ENCODE results near the gene TTC38.

Gene TTC38

DNA sequence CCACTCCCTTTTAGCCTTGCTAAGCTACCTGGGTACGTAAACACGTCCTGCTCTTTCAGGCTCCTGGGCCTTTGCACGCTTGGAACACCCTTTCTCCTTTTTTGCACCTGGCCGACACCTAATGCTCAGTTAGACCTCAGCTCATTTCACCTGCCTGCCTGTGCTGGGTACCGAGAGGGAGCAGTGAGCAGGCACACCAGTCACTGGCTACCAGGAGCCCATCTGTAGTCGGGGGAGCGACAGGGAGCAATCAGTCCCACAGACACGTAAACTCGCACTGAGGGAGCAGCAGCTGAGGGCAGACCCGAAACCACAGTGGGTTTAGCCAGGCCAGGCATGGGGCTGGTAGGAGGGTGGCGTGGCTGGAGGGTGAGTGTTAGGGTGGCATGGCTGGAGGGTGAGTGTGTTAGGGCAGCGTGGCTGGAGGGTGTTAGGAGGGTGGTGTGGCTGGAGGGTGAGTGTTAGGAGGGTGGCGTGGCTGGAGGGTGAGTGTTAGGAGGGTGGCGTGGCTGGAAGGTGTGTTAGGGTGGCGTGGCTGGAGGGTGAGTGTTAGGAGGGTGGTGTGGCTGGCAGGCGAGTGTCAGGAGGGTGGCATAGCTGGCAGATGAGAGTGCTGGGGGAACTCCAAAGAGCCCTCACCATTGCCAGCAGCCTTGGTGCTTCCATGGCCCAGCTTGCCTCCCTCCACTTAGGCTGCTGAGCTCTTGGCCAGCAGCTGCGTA lies 22.5 kb downstream of the TTC38 start:
- in situ Hi-C loops (cut with HindIII; ENCODE audit: low pct_ligation_motif_present, low pct_unique_long_range_greater_than_20kb, low sequenced_read_pairs): no loop called here
- no peak for DNase-seq

GRCh38 chr22:46290843-46291785 lies 23.3 kb downstream of the TTC38 start:
- no peak for DNase-seq
- in situ Hi-C loops (cut with HindIII; ENCODE audit: low pct_ligation_motif_present, low pct_unique_long_range_greater_than_20kb, low sequenced_read_pairs): no loop called here

GRCh38 chr22:46292173-46292572 lies 24.4 kb downstream of the TTC38 start:
- no peak for DNase-seq
- in situ Hi-C loops (cut with HindIII; ENCODE audit: low pct_ligation_motif_present, low pct_unique_long_range_greater_than_20kb, low sequenced_read_pairs): no loop called here

DNA sequence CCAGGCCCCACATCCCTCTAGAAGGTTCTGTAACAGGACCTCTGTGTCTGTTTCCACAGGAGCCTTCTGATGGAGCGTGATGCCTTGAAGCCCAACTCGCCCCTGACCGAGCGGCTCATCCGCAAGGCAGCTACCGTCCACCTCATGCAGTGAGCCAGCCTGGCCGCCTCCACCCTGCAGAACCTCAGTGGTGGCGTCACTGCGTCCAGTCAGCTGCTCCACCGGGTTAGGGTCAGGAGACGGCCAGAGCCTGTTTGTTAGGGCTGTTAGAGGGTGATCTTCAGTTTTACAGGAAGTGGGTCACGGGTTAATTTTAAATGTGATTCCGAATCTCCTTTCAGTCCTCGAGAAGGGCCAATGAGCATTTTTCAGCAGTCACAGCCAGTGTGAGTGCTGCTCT lies 24.9 kb downstream of the TTC38 start:
- in situ Hi-C loops (cut with HindIII; ENCODE audit: low pct_ligation_motif_present, low pct_unique_long_range_greater_than_20kb, low sequenced_read_pairs): no loop called here
- DNase-seq: no peak

DNA sequence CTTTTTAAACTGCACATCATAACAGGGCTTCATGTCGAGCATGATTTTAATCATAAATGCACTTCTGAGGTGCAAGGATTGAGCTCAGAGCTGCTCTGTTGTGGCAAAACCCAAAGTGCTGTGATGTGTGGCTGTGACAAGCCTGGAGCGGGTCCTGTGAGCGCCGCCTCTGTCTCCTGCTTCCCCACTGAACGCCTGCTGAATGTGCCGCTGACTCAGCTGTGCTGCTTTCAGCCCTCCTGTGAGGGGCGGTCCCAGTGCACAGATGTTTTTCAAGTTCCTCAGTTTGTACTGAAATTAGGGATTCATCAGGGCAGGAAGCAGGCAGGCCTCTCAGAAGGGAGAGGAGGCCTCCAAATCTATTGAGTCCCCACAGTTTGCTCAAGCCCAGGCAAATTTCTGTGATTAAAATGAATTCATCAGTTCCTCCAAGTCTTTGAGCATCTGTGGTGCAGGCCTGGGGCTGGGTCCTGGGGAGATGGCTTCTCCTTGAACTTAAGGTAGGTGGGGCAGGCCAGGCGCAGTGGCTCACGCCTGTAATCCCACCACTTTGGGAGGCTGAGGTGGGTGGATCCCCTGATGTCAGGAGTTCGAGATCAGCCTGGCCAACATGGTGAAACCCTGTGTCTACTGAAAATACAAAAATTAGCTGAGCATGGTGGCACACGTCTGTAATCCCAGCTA lies 25.9 kb downstream of the TTC38 start:
- DNase-seq: no peak
- in situ Hi-C loops (cut with HindIII; ENCODE audit: low pct_ligation_motif_present, low pct_unique_long_range_greater_than_20kb, low sequenced_read_pairs): no loop called here

DNA sequence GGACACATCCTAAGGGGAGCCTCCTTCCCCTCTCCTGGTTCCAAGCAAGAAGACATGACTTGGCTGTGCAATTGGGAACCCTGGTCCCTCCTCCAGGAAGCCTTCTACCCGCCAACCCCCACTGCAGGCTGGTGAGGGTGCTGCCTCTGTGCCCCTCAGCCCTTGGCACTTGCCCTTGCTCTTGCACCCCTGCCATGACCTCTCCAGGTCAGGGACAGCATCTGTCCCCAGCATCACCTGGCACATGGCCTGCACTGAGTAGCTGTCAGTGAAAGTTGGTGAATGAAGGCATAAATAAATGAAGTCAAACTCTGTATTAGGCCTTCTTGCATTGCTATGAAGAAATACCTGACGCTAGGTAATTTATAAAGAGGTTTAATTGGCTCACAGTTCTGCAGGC lies 27.0 kb downstream of the TTC38 start:
- DNase-seq: no peak
- in situ Hi-C loops (cut with HindIII; ENCODE audit: low pct_ligation_motif_present, low pct_unique_long_range_greater_than_20kb, low sequenced_read_pairs): no loop called here

DNA sequence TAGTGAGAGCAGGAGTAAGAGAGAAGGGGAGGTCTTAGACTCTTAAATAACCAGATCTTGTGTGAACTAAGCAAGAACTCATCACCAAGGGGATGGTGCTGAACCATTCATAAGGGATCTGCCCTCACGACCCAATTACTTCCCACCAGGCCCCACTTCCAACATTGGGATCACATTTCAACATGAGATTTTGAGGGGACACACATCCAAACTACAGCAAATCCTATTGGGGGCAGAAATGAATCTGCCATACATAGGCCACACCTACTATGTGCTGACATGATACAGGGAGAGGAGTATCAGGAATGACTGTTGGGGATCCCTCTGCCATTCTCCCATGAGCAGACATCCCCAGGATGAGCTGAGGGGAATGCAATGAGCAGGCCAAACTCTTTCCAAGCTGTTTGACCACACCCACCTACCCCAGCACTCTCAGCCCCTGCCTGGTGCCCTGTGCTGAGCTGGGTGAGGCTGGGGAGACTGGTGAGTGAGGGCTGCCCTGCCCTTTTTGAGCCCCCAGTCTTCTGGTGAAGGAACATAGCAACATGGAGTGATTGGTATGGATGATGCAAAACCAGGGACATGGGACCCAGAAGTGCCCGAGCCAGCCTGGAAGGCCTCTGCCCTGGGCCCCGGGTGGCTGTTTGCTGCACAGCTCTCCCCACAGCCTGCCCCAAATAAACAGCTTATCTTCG lies 27.6 kb downstream of the TTC38 start:
- no peak for DNase-seq
- in situ Hi-C loops (cut with HindIII; ENCODE audit: low pct_ligation_motif_present, low pct_unique_long_range_greater_than_20kb, low sequenced_read_pairs): no loop called here

- in situ Hi-C loops (cut with HindIII; ENCODE audit: low pct_ligation_motif_present, low pct_unique_long_range_greater_than_20kb, low sequenced_read_pairs): no loop called here
Observed at GRCh38 chr22:46296257-46297150, 28.7 kb downstream of the TTC38 start, which contains the start of gene GTSE1. Gene GTSE1, plus strand, starts transcription at chr22:46296870. Its CDS starts 531 bp downstream, at chr22:46297401.

GRCh38 chr22:46297151-46297812 lies 29.5 kb downstream of the TTC38 start:
- in situ Hi-C loops (cut with HindIII; ENCODE audit: low pct_ligation_motif_present, low pct_unique_long_range_greater_than_20kb, low sequenced_read_pairs): no loop called here
- DNase-seq: peak; percentile 39

More at GRCh38 chr22:46296257-46297150, 28.7 kb downstream of the TTC38 start, which contains the start of gene GTSE1:
- DNase-seq: peak; percentile 95

GRCh38 chr22:46299101-46299500 lies 31.3 kb downstream of the TTC38 start:
- in situ Hi-C loops (cut with HindIII; ENCODE audit: low pct_ligation_motif_present, low pct_unique_long_range_greater_than_20kb, low sequenced_read_pairs): no loop called here

GRCh38 chr22:46300491-46300890 lies 32.7 kb downstream of the TTC38 start:
- in situ Hi-C loops (cut with HindIII; ENCODE audit: low pct_ligation_motif_present, low pct_unique_long_range_greater_than_20kb, low sequenced_read_pairs): loop anchor here (25.0 kb wide), 2 partner anchors 137 to 288 kb away; no protein-coding TSS in a partner anchor
- no peak for DNase-seq

More at GRCh38 chr22:46299101-46299500, 31.3 kb downstream of the TTC38 start:
- DNase-seq: no peak

DNA sequence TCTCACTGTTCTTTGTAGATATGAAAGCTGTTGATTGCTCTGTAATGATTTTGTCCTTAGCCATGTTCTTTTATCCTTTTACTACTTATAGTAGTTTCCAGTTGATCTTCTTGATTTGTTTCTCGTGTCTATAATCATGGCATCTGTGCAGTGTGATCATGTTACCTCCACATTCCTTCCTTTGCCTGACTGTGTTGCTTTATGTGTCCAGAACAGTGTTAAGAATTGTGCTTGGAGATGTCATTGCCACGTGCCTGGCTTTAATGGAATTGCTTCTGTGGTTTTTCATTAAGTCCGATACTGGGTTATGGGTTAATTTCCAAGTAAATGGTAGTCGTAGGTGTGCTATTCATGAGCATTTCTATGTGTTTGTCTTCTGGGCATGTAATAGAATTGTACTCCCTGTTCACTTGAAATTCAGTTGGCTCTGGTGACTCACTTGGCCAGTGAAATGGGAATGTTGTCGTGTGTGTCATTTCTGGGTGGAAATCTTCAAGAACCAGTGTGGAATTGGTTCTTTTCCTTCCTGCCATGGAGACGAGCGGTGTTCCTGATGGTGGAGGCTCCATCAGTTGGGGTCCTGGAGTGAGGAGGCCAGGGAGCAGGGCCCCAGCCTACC lies 35.6 kb downstream of the TTC38 start:
- DNase-seq: no peak
- in situ Hi-C loops (cut with HindIII; ENCODE audit: low pct_ligation_motif_present, low pct_unique_long_range_greater_than_20kb, low sequenced_read_pairs): loop anchor here (25.0 kb wide), 2 partner anchors 134 to 291 kb away; no protein-coding TSS in a partner anchor

GRCh38 chr22:46308283-46308988 lies 40.6 kb downstream of the TTC38 start:
- DNase-seq: no peak
- in situ Hi-C loops (cut with HindIII; ENCODE audit: low pct_ligation_motif_present, low pct_unique_long_range_greater_than_20kb, low sequenced_read_pairs): loop anchor here (25.0 kb wide), 2 partner anchors 129 to 296 kb away; no protein-coding TSS in a partner anchor

DNA sequence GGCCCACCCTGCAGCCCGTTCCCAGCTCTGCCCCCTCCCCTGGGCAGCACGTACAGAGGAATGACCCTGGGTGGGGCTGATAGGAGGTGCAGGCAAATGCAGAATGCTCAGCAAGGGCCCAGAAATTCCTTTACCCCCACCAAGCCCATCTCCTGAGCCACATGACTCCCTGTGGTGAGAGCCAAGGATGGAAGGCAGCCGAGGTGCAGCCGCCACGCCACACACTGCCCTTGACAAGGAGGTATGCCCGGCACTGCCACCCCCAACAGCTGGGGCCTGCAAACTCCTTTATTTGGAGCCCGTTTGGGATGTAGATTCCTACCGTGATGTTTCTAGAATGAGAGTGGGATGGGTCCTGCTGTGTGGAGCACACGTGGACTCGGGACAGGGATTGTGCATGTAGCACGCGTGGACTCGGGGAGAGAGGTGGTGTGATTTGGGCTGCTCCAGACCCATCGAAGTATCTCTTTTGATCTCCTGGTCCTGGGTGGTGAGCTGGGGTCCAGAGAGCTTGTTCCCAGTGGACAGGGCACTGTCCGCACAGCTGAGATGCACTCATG lies 41.8 kb downstream of the TTC38 start:
- no peak for DNase-seq
- in situ Hi-C loops (cut with HindIII; ENCODE audit: low pct_ligation_motif_present, low pct_unique_long_range_greater_than_20kb, low sequenced_read_pairs): loop anchor here (25.0 kb wide), 2 partner anchors 128 to 297 kb away; no protein-coding TSS in a partner anchor

DNA sequence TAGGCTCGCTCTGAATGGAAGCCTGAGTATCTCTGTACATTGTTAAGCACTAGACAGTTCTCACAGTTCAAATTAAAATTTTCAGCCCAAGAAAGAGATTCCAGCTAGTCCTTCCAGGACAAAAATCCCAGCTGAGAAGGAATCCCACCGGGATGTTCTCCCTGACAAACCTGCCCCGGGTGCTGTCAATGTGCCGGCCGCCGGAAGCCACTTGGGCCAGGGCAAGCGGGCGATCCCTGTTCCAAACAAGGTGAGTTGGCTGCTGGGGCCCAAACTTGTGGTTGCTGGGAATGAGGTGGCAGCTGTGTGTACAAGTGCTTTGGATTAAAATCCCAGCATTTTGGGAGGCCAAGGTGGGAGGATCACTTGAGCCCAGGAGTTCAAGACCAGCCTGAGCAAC lies 44.2 kb downstream of the TTC38 start:
- in situ Hi-C loops (cut with HindIII; ENCODE audit: low pct_ligation_motif_present, low pct_unique_long_range_greater_than_20kb, low sequenced_read_pairs): loop anchor here (25.0 kb wide), 2 partner anchors 125 to 300 kb away; no protein-coding TSS in a partner anchor
- no peak for DNase-seq
